ENCODE data around the gene CLEC16A.

GRCh38 chr16:11187522-11188023 is 243.2 kb downstream of the CLEC16A start:
- no peak for TF ChIP-seq POLR2A (IDR thresholded peaks at IDR 0.05; ENCODE audit: low read depth, low read length)
- no peak for TF ChIP-seq POLR2AphosphoS5 (IDR thresholded peaks at IDR 0.05; ENCODE audit: low read depth, low read length)
- TF ChIP-seq PAX5 (IDR thresholded peaks at IDR 0.05; ENCODE audit: insufficient read depth, low read length, severe bottlenecking), result no peak
- no peak for TF ChIP-seq TAF1 (IDR thresholded peaks at IDR 0.05; ENCODE audit: low read depth, low read length)

Data from GM12891 (cell line).